Measurements from ENCODE around the gene C1orf174. TPM values are rescaled to one million over a fixed set of nuclear protein-coding genes. Genes with fewer than 3 reads are reported as not detected.
A peak's percentile ranks its signal among the peaks of the same experiment; 100 is the strongest.

C1orf174 gene
- total RNA-seq, 1 donor from 2014 or later, result 19.9 TPM

- Histone ChIP-seq H3K4me3 (no peak overlapping the region), H3K27me3 (no peaks in the 10 kb centered on the region), H3K4me1 (no peaks in the 10 kb centered on the region), H3K36me3 (peaks cover 45% of the 10 kb centered on the region), H3K9me3 (peaks cover 7% of the 10 kb centered on the region), H3K27ac (no peak overlapping the region)
- no peak for ATAC-seq
- no peak for TF ChIP-seq CTCF (IDR thresholded peaks at IDR 0.05)
- intact Hi-C loops (cut with DNase I), result no loop called here
- no peak for DNase-seq
These were observed 23.4 kb downstream of the C1orf174 start for GRCh38 chr1:3876716-3877115.

- intact Hi-C loops (cut with DNase I), result no loop called here
- TF ChIP-seq CTCF (IDR thresholded peaks at IDR 0.05), result no peak
- peaks cover 59% of the 10 kb centered on the region for H3K36me3 ChIP-seq
These were observed 25.3 kb downstream of the C1orf174 start for GRCh38 chr1:3874736-3875135.

GRCh38 chr1:3872546-3872945 lies 27.5 kb downstream of the C1orf174 start:
- Histone ChIP-seq H3K4me3 (no peak overlapping the region), H3K27me3 (no peaks in the 10 kb centered on the region), H3K27ac (no peak overlapping the region), H3K36me3 (peaks cover 73% of the 10 kb centered on the region), H3K9me3 (no peaks in the 10 kb centered on the region), H3K4me1 (no peaks in the 10 kb centered on the region)
- ATAC-seq (no peak), DNase-seq (no peak)
- no peak for TF ChIP-seq CTCF (IDR thresholded peaks at IDR 0.05)
- intact Hi-C loops (cut with DNase I), result no loop called here

More at GRCh38 chr1:3874736-3875135, 25.3 kb downstream of the C1orf174 start:
- Histone ChIP-seq H3K4me3 (no peak overlapping the region), H3K27me3 (no peaks in the 10 kb centered on the region), H3K4me1 (no peaks in the 10 kb centered on the region), H3K9me3 (peaks cover 7% of the 10 kb centered on the region), H3K27ac (no peak overlapping the region)
- no peak for ATAC-seq
- no peak for DNase-seq

GRCh38 chr1:3871451-3871805 lies 28.6 kb downstream of the C1orf174 start:
- intact Hi-C loops (cut with DNase I), result no loop called here
- no peak for TF ChIP-seq CTCF (IDR thresholded peaks at IDR 0.05)
- no peaks in the 10 kb centered on the region for H3K4me1 ChIP-seq
- H3K4me3 ChIP-seq, result no peak overlapping the region
- ATAC-seq (no peak), DNase-seq (no peak)
- no peaks in the 10 kb centered on the region for H3K9me3 ChIP-seq
- H3K27ac ChIP-seq, result no peak overlapping the region
- peaks cover 74% of the 10 kb centered on the region for H3K36me3 ChIP-seq
- H3K27me3 ChIP-seq, result no peaks in the 10 kb centered on the region

GRCh38 chr1:3869751-3870301 lies 30.2 kb downstream of the C1orf174 start:
- Histone ChIP-seq H3K36me3 (peaks cover 58% of the 10 kb centered on the region), H3K4me3 (no peak overlapping the region), H3K27me3 (no peaks in the 10 kb centered on the region), H3K27ac (no peak overlapping the region), H3K4me1 (no peaks in the 10 kb centered on the region), H3K9me3 (no peaks in the 10 kb centered on the region)
- intact Hi-C loops (cut with DNase I), result no loop called here
- TF ChIP-seq CTCF (IDR thresholded peaks at IDR 0.05), result no peak
- no peak for DNase-seq
- peak; percentile 33 for ATAC-seq

GRCh38 chr1:3868464-3869006 lies 31.5 kb downstream of the C1orf174 start:
- peaks cover 51% of the 10 kb centered on the region for H3K36me3 ChIP-seq
- peak; percentile 52 for ATAC-seq
- H3K9me3 ChIP-seq, result no peaks in the 10 kb centered on the region
- no peak overlapping the region for H3K4me3 ChIP-seq
- DNase-seq, result no peak
- H3K4me1 ChIP-seq, result no peaks in the 10 kb centered on the region
- no peak for TF ChIP-seq CTCF (IDR thresholded peaks at IDR 0.05)
- H3K27ac ChIP-seq, result no peak overlapping the region
- H3K27me3 ChIP-seq, result no peaks in the 10 kb centered on the region
- intact Hi-C loops (cut with DNase I), result no loop called here

All from upper lobe of right lung (tissue), 1 donor.